NCI-H1048 (cell line): ENCODE data around the gene CRTC2.
A peak's percentile ranks its signal among the peaks of the same experiment; 100 is the strongest.

Source experiments
- DNase-seq: peaks from one replicate; lab custom pipeline; 2025; lab: John Stamatoyannopoulos, UW

The CRTC2 gene

GRCh38 chr1:153946622-153947241 lies 11.7 kb downstream of the CRTC2 start, which contains the start of gene DENND4B:
DENND4B (minus strand) TSS chr1:153946718; CDS start chr1:153944374, 2,344 bp downstream.
- peak; percentile 63 for DNase-seq

DNA sequence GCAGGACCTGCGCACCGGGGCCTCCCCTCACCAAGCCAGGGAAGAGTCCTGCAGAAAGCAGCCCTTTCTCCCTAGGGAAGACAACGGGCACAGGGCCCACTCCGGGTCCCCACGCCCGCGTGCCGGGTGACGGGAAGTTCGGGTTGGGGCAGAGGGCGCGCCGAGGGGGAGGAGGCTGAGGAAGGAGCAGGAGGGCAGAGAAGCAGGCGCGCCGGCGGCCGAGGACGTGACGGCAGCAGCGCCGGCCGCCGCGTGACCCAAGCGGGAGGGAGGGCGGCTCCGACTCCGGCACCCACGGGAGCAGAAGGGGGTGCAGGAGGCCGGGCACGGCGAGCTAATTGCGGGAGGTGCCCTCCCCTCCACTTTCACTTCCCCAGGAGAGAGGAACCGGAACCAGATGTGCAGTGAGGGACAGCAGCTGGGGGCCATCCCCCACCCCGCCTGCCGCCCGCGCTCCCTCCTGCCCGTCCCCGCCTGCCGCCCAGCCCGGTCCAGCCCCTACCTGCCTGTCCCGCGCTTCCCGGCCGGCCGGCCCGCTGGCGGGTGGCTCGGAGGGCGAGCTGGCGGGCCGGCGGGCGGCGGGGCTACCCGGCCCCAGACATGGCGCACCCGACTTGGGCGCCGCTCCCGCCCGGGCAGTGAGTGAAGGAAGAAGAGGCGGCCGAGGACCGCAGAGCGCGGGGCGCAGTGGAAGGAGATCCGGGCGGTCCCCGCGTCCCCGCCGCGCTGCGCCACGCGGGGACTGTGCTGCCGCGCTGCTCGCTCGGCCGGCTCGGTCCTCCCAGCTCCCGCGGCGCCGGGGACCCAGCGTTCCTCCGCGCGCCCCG lies 12.4 kb downstream of the CRTC2 start:
- no peak for DNase-seq

- DNase-seq: no peak
These were observed 13.1 kb downstream of the CRTC2 start for GRCh38 chr1:153945131-153945794.

DNA sequence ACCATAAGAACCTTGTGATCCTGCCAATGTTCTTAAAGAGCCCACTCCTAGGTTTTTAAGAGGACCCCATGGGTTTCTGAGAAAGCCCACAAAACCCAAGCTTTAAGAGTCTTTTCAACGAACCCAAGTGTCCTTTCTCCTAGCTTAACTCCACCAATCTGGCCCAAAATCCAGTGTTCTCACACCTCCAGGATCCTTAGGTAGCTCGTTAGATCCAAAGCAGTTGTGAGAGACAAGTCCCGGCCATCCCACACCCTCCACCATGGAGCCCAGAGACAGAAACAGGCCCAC lies 13.6 kb downstream of the CRTC2 start:
- no peak for DNase-seq

- DNase-seq: no peak
These were observed 14.2 kb downstream of the CRTC2 start for GRCh38 chr1:153944005-153944826.

GRCh38 chr1:153942766-153943549 lies 15.5 kb downstream of the CRTC2 start:
- no peak for DNase-seq

DNA sequence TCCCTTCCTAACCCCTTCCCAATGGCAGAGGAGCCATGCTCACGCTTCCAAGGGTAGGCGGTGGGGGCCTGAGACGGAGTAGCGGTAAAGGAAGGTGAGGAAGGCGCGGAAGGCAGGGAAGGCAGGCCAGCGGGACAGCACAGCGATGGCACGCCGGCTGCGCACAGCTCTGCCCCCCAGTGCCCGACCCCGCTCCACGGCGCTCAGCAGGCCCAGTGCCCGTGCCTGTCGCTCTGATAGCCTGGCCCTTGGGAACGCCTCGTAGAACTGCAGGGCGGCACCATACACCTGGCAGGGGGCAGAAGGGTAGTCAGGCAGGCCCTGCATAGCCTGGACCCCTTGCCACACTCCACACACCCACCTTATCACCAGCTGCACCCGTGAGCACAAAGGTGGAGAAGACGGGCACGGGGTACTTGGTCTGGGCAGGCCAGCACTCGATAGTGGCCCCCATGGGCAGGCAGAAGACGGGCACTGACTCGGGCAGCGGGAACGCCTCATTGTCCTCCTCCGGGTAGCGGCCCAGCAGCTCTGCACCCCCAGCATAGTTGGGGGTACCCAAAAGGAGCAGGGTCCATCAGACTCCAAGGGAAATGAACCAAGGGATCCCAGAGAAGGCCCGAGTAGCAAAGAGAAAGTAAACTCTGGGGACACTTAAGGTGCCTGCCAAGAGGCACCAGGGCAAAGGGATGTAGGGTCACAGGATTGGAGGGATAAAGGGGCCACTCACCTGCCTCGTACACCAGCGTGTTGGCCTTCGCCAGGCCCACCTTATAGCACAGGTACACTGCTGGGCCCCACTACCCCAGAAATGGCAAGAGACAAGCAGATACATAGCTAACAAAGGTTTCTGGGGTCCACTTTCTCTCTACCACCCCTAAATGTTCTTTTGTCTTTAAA lies 16.3 kb downstream of the CRTC2 start:
- DNase-seq: no peak

DNA sequence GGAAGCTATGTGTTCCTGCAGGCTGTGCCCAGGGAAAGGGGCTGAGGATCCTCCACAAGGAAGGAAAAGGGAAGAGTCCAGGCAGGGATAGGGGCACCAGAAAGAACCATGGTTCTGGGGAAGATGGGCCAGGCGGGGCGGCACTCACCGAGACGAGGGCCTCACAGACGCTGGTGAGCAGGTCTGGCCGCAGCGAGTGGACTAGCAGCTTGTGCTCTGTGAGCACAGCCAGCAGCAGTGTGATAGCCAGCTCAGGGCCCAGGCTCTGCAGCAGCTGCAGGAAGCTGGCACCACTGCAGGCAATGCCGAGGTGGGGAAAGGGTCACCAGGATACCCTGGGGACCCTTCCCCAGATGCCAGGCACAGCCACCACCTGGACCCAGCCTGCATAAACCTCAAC lies 17.7 kb downstream of the CRTC2 start:
- DNase-seq: no peak

DNA sequence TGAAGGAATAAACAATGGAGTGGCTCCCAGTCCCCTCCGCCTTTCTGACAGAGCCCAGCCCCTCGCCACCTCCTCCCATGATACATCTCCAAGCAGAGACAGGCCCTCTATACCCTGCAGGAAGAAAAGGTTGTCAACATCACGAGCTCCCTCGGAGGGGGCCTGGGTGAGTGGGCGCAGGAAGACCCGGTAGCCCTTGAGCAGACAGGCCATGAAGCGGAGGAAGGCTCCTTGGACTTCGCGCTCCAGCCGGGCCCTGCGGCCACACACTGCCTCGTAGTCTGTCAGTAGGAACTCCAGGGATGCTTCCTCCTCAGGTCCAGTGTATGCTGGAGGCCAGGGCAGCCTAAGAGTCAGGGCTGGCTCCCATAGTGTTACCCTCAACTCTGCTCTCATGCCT lies 18.9 kb downstream of the CRTC2 start:
- no peak for DNase-seq

GRCh38 chr1:153938996-153939395 lies 19.4 kb downstream of the CRTC2 start:
- no peak for DNase-seq

DNA sequence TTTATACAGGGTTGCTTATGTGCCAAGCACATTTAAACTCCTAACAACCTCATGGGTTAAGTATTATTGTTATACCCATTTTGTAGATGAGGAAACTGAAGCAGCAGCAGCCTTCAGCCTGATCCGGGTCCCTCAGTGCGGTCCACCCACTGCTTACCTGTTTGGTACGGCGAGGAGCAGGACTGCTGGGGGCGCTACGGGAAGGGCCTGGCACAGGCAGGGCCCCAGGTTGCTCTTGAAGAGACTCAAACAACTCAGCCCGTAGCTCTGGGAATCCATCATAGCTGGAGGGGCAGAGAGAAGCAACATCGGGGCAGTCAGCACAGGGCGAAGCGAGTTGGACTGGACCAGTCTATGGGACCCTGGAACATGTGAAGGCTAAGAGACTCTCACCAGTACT lies 21.1 kb downstream of the CRTC2 start:
- no peak for DNase-seq

DNA sequence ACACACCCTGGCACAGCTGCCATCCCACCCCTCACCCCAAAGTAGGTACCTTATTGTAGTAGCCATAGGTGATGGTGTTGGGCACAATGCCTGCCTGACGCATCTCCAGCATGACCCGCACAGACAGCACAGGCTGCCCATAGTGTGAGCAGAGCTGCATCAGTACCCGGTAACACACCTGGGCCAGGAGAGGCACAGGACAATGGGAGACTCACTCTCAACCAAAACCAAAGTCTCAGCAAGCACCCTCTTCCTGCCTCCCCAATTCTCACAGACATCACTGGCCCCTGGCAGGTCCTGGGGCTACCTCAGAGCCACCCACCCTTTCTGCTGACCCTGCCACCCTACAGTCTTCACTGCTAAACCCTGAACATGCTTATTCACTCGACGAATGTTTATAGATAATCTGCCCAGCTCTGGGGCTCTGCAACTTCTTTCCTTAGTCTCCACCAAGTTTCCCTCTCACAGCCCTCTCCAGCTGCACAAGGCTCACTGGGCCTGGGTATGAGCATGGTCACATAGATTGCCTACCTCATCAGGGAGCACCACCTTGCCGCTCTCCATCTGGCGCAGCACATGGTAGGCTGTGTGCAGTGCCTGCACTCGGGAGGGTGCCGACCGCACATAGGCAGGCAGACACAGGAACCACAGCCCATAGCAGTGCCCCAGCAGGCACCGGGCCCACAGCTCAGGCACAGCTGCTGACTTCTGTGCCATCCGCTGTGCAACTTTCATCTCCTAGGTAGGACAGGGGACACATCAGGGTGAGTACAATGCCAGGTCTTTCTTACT lies 22.2 kb downstream of the CRTC2 start:
- DNase-seq: no peak

- no peak for DNase-seq
These were observed 23.7 kb downstream of the CRTC2 start for GRCh38 chr1:153934746-153935145.

DNA sequence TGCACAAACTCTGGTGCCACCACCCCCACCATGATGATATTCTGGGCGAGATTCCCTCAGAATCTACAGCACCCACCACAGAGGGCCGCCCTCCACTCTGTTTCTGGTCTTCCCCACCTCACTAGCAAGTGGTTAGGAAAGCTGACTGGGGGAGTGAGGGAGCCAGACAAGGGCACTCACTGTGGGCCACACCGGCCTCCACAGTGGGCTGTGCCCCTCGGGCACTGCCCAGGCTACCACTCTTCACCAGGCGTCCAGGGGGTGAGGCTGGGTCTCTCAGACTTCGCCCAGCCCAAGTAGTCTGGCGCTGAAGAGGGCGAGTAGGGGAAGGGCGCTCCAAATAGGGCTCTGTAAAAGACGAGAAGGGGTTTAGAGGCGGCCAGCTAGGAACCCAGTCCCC lies 24.5 kb downstream of the CRTC2 start:
- DNase-seq: no peak

GRCh38 chr1:153933430-153933829 lies 25.0 kb downstream of the CRTC2 start:
- no peak for DNase-seq

- DNase-seq: no peak
These were observed 26.0 kb downstream of the CRTC2 start for GRCh38 chr1:153932156-153933131.

GRCh38 chr1:153929981-153930948 lies 28.1 kb downstream of the CRTC2 start:
- DNase-seq: no peak
